Motor neuron (in vitro differentiated cells): ENCODE results near the gene PDCD2L. TPM values are rescaled to one million over a fixed set of nuclear protein-coding genes. Genes with fewer than 3 reads are reported as not detected.
A peak's percentile ranks its signal among the peaks of the same experiment; 100 is the strongest.

Experiments used
- ATAC-seq, 8 experiments: fragments of 200-7000 bp; cut with Tn5 transposase; replicated peaks in 6 of 8; 2 replicates each; pipeline ENCODE4 v1.8.0; 2021; ENCODE audit warnings: mild to moderate bottlenecking in 8 of 8, moderate library complexity in 8 of 8
- H3K27ac ChIP-seq, 2 donors: fragments of 250-450 bp; sonication (Bioruptor Pico); 2 replicates each; pipeline ENCODE4 v1.9.0; 2021; ENCODE audit warnings: antibody characterized with exemption in 2 of 2, mild to moderate bottlenecking in 2 of 2, moderate library complexity in 1 of 2
- H3K4me1 ChIP-seq, 2 donors: fragments of 250-450 bp; sonication (Bioruptor Pico); replicated peaks in 1 of 2; 2 replicates each; pipeline ENCODE4 v1.6.1; 2021; ENCODE audit warnings: antibody characterized with exemption in 2 of 2, mild to moderate bottlenecking in 2 of 2, moderate library complexity in 1 of 2
- H3K4me3 ChIP-seq, 5 donors: fragments of 250-450 bp; sonication (Bioruptor Pico); 2 replicates each; pipeline ENCODE4 v1.9.0; 2021; ENCODE audit warnings: antibody characterized with exemption in 5 of 5, mild to moderate bottlenecking in 5 of 5, moderate library complexity in 4 of 5
- WGBS, 10 experiments: fragments of 450-650 bp; shearing (Covaris generic); methylation state at CpG; one replicate each; pipeline ENCODE4 v1.0.0; 2022; 5-methylcytosine and 5-hydroxymethylcytosine counted together
- in situ Hi-C, 9 experiments: fragments of 400-800 bp; cut with MboI; loops; one replicate each; pipeline ENCODE4 v1.15.0; 2021; ENCODE audit warnings: low sequenced_read_pairs in 9 of 9, low pct_unique_long_range_greater_than_20kb in 2 of 9; ENCODE audit not compliant: unreplicated experiment in 9 of 9
- total RNA-seq, 8 experiments: library from RNA; unstranded; fragments of 300-600 nt; gene quantifications; 2 replicates each; pipeline versions ENCODE4 v1.2.3 to v1.2.4, GENCODE V29; 2022

The PDCD2L gene, protein sequence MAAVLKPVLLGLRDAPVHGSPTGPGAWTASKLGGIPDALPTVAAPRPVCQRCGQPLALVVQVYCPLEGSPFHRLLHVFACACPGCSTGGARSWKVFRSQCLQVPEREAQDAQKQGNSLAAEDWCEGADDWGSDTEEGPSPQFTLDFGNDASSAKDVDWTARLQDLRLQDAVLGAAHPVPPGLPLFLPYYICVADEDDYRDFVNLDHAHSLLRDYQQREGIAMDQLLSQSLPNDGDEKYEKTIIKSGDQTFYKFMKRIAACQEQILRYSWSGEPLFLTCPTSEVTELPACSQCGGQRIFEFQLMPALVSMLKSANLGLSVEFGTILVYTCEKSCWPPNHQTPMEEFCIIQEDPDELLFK
- 10 to 100 TPM; 13.3 to 27.6 (median 18.1) TPM for total RNA-seq

- ATAC-seq: peak; percentile 91 to 99 (median 96)
- H3K4me3 ChIP-seq: peak within 1 kb of the TSS; percentile 79 to 98 (median 88)
- 0 to 4% (median 1%) methylated on average over 1 to 11 of the region's 69 CpGs; no CpG with 5 or more reads in 4 of the 10 experiments for WGBS, 10 experiments
- peak within 1 kb of the TSS; percentile 62 to 64 for H3K27ac ChIP-seq
- in situ Hi-C loops: no loop called here
- H3K4me1 ChIP-seq: peaks cover 5 to 6% of the 10 kb centered on the region in 2 donors
These were observed at the start of gene PDCD2L for GRCh38 chr19:34404109-34404909. Gene PDCD2L (plus strand): TSS chr19:34404399. CDS start chr19:34404431, 32 bp downstream.

GRCh38 chr19:34355201-34355600, 49.0 kb upstream of the PDCD2L start:
- ATAC-seq: no peak
- Histone ChIP-seq H3K27ac (no peak overlapping the region), H3K4me1 (peaks cover 6 to 13% of the 10 kb centered on the region in 2 donors), H3K4me3 (no peak overlapping the region)
- in situ Hi-C loops: no loop called here
- WGBS, 10 experiments: 90 to 100% (median 99%) methylated on average over 2 to 7 of the region's 8 CpGs; no CpG with 5 or more reads in 2 of the 10 experiments

DNA sequence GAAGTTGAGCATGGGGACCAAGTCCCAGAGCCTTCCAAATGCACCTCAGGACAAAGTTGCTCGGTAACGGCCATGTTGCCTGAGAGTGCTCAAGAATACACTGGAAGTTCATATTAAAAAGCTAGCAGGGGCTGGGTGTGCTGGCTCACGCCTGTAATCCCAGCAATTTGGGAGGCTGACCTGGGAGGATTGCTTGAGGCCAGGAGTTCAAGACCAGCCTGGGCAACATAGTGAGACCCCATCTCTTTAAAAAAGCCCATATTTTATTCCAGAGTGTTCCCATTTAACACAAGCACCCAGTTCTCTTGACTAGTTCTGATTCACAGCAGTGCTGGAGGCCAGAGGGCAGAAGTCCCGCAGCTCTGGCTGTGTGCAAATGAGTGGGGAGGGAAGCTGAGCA, 47.3 kb upstream of the PDCD2L start:
- no peak overlapping the region for H3K4me3 ChIP-seq
- peaks cover 6 to 13% of the 10 kb centered on the region in 2 donors for H3K4me1 ChIP-seq
- 70 to 100% (median 95%) methylated on average over 1 to 2 of the region's 4 CpGs; no CpG with 5 or more reads in 4 of the 10 experiments for WGBS, 10 experiments
- in situ Hi-C loops: no loop called here
- ATAC-seq: no peak
- no peak overlapping the region for H3K27ac ChIP-seq

- no peak for ATAC-seq
- in situ Hi-C loops: no loop called here
- Histone ChIP-seq H3K27ac (no peak overlapping the region), H3K4me3 (no peak overlapping the region), H3K4me1 (peaks cover 6 to 13% of the 10 kb centered on the region in 2 donors)
- 86 to 100% (median 96%) methylated on average over 1 to 2 of the region's 4 CpGs; no CpG with 5 or more reads in 6 of the 10 experiments for WGBS, 10 experiments
These were observed 46.8 kb upstream of the PDCD2L start for GRCh38 chr19:34357431-34357830.

- Histone ChIP-seq H3K4me3 (peak overlapping the region; percentile 1 to 25 (median 11)), H3K27ac (peak overlapping the region; percentile 74 to 89), H3K4me1 (peaks cover 6 to 13% of the 10 kb centered on the region in 2 donors)
- 0 to 82% (median 32%) methylated on average over 2 to 13 of the region's 61 CpGs; no CpG with 5 or more reads in 2 of the 10 experiments for WGBS, 10 experiments
- in situ Hi-C loops: no loop called here
- ATAC-seq: peak; percentile 91 to 97 (median 95)
These were observed 44.9 kb upstream of the PDCD2L start for GRCh38 chr19:34359140-34359953.

- Histone ChIP-seq H3K4me1 (peaks cover 6 to 13% of the 10 kb centered on the region in 2 donors), H3K4me3 (no peak overlapping the region), H3K27ac (peak overlapping the region; percentile 55 to 89)
- in situ Hi-C loops: no loop called here
- WGBS, 10 experiments: 0 to 100% (median 72%) methylated on average over 1 to 4 of the region's 7 CpGs; no CpG with 5 or more reads in 6 of the 10 experiments
- ATAC-seq: no peak
These were observed 44.3 kb upstream of the PDCD2L start for GRCh38 chr19:34359954-34360315.

GRCh38 chr19:34360354-34360909, 43.8 kb upstream of the PDCD2L start:
- Histone ChIP-seq H3K27ac (no peak overlapping the region), H3K4me1 (peaks cover 6 to 13% of the 10 kb centered on the region in 2 donors), H3K4me3 (no peak overlapping the region)
- 51 to 100% (median 94%) methylated on average over 2 to 9 of the region's 9 CpGs; no CpG with 5 or more reads in 4 of the 10 experiments for WGBS, 10 experiments
- in situ Hi-C loops: no loop called here
- ATAC-seq: no peak

- 0 to 80% (median 50%) methylated on average over 1 to 3 of the region's 3 CpGs; no CpG with 5 or more reads in 5 of the 10 experiments for WGBS, 10 experiments
These were observed 41.5 kb upstream of the PDCD2L start for GRCh38 chr19:34362679-34363069.

GRCh38 chr19:34363094-34363493, 41.1 kb upstream of the PDCD2L start:
- no peak overlapping the region for H3K4me3 ChIP-seq
- H3K27ac ChIP-seq: no peak overlapping the region
- ATAC-seq: no peak
- in situ Hi-C loops: no loop called here
- peaks cover 20 to 27% of the 10 kb centered on the region in 2 donors for H3K4me1 ChIP-seq
- 24 to 100% (median 63%) methylated on average over 1 to 4 of the region's 4 CpGs; no CpG with 5 or more reads in 3 of the 10 experiments for WGBS, 10 experiments

More at GRCh38 chr19:34362679-34363069, 41.5 kb upstream of the PDCD2L start:
- ATAC-seq: no peak
- no peak overlapping the region for H3K4me3 ChIP-seq
- no peak overlapping the region for H3K27ac ChIP-seq
- in situ Hi-C loops: no loop called here
- peaks cover 20 to 27% of the 10 kb centered on the region in 2 donors for H3K4me1 ChIP-seq

DNA sequence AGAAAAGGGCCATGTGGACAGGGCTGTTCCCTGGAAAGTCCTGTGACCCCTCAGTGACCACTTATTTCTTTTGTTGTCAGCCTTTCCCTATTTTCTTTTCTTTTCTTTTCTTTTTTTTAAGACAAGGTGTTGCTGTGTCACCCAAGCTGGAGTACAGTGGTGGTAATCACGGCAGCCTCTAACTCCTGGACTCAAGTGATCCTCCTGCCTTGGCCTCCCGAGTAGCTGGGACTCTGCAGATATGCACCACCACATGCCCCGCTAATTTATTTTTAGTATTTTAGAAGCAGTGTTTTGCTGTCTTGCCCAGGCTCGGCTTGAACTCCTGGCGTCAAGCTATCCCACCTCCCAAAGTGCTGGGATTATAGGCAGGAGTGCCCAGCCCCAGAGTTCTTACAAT, 40.3 kb upstream of the PDCD2L start:
- no peak overlapping the region for H3K27ac ChIP-seq
- 78 to 100% (median 85%) methylated on average over 1 to 4 of the region's 5 CpGs for WGBS, 10 experiments
- H3K4me1 ChIP-seq: peaks cover 17 to 20% of the 10 kb centered on the region in 2 donors
- no peak for ATAC-seq
- H3K4me3 ChIP-seq: no peak overlapping the region
- in situ Hi-C loops: no loop called here

GRCh38 chr19:34364462-34364829, 39.8 kb upstream of the PDCD2L start:
- 20 to 100% (median 86%) methylated on average over 1 to 8 of the region's 11 CpGs; no CpG with 5 or more reads in 3 of the 10 experiments for WGBS, 10 experiments
- Histone ChIP-seq H3K4me1 (peaks cover 16 to 20% of the 10 kb centered on the region in 2 donors), H3K4me3 (peak overlapping the region; percentile 54 to 93 (median 61)), H3K27ac (peak overlapping the region; percentile 53 to 74)
- ATAC-seq: no peak
- in situ Hi-C loops: no loop called here

DNA sequence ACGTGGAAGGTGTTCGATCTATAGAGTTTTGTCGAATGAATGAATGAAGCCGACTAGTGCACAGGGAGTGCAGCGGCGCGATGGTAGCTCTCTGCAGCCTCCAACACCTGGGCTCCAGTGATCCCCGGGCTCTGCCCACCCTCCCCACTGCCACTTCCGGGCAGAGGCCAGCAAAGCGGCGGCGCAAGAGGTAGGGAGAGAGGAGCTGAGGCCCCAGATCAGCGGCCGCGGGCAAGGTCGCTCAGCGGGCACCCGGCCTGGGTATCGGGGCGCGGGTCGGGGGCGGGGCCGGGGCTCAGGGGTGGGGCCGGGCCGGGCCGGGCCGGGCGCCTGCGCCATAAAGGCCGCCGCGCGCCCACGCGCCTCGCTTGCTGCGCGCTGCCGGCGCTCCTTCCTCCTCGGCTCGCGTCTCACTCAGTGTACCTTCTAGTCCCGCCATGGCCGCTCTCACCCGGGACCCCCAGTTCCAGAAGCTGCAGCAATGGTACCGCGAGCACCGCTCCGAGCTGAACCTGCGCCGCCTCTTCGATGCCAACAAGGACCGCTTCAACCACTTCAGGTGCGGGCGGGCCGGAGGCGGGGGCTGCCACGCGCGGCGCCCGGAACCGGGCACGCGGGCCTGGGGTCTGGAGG, 39.3 kb upstream of the PDCD2L start, which contains the start of gene GPI:
Gene GPI (plus strand): TSS at position 367 of the 633 bp plus-strand sequence. CDS start 71 bp downstream, at position 438.
- peak; percentile 62 to 85 (median 78) for ATAC-seq
- in situ Hi-C loops: no loop called here
- H3K4me3 ChIP-seq: peak within 1 kb of the TSS; percentile 54 to 93 (median 61)
- WGBS, 10 experiments: 15 to 20% methylated on average over 4 of the region's 67 CpGs; no CpG with 5 or more reads in 8 of the 10 experiments
- H3K4me1 ChIP-seq: peaks cover 14 to 15% of the 10 kb centered on the region in 2 donors
- peak within 1 kb of the TSS; percentile 53 to 74 for H3K27ac ChIP-seq
